ENCODE measurements around the gene RGS8. TPM values are rescaled to one million over a fixed set of nuclear protein-coding genes. Genes with fewer than 3 reads are reported as not detected.

The RGS8 gene
- polyA plus RNA-seq, 1 of the 3 experiments (the other 2 are of a cell fraction): not detected

DNA sequence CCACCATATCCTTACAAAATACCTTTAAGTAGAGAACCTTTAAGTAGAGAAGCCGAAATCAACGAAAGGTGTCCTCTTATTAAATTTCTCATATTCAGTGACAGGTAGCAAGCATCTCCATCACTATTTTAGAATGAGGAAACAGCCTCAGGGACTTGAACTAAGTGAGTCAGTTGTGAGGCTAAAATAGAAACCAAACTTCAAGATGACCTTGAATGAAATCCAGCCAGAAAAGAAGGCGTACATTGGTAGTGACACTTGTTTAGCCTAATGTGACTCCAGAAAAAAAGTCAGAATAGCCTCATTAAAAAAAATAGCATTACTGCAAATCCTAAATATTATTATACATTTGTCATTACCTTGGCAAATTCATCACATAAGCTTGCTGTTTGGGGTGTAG lies 20.1 kb downstream of the RGS8 start:
- no peak overlapping the region for H2AFZ ChIP-seq (ENCODE audit: low read depth)
- no peaks in the 10 kb centered on the region for H3F3A ChIP-seq (replicated peaks; ENCODE audit: insufficient read depth)
- WGBS (ENCODE audit: low lambda C conversion rate): 66% methylated on average over 3 of the region's 3 CpGs
- ChIA-PET CTCF (interaction anchor here (1.0 to 2.1 kb wide), 3 partner anchors 26 to 120 kb away, joined by 3 to 6 read pairs (median 4); no protein-coding TSS in a partner anchor), POLR2A (no interaction called here)
- no peak overlapping the region for H3K4me2 ChIP-seq
- no peaks in the 10 kb centered on the region for H4K20me1 ChIP-seq (ENCODE audit: insufficient read depth)
- H3K9me2 ChIP-seq: no peaks in the 10 kb centered on the region
- no peaks in the 10 kb centered on the region for H3K9me3 ChIP-seq
- no peak for TF ChIP-seq POLR2AphosphoS5 (IDR thresholded peaks at IDR 0.05; ENCODE audit: low read depth, low read length)
- TF ChIP-seq EP300 (IDR thresholded peaks at IDR 0.05; ENCODE audit: borderline replicate concordance in 1 of 2, low read depth in 1 of 2, low read length in 1 of 2): no peak
- no peak for TF ChIP-seq EZH2phosphoT487 (IDR thresholded peaks at IDR 0.05; ENCODE audit: borderline replicate concordance, low read depth)
- TF ChIP-seq NFIC (IDR thresholded peaks at IDR 0.05; ENCODE audit: borderline replicate concordance): no peak
- no peak for TF ChIP-seq FOXM1 (IDR thresholded peaks at IDR 0.05; ENCODE audit: low read depth)
- TF ChIP-seq USF2 (IDR thresholded peaks at IDR 0.05; ENCODE audit: borderline replicate concordance, low read depth, low read length): no peak
- no peak for TF ChIP-seq SIN3A (IDR thresholded peaks at IDR 0.05; ENCODE audit: borderline replicate concordance, low read depth, low read length)
- no peak for TF ChIP-seq MAX (IDR thresholded peaks at IDR 0.05; ENCODE audit: low read depth)
- no peak overlapping the region for H3K9ac ChIP-seq
- H3K36me3 ChIP-seq (replicated peaks in 1 of 2; ENCODE audit: control insufficient read depth in 1 of 2, insufficient read depth in 2 of 2, low read length in 1 of 2): no peaks in the 10 kb centered on the region
- no peak for DNase-seq
- no peaks in the 10 kb centered on the region for H3K4me1 ChIP-seq (ENCODE audit: control insufficient read depth in 1 of 2, insufficient read depth in 2 of 2, low read depth in 1 of 2, low read length in 1 of 2)
- no peaks in the 10 kb centered on the region for H3K27me3 ChIP-seq (ENCODE audit: insufficient read depth)
- H3K79me2 ChIP-seq (ENCODE audit: insufficient read depth): no peaks in the 10 kb centered on the region
- H3K4me3 ChIP-seq (ENCODE audit: low read depth in 2 of 2, low read length in 1 of 2): no peak overlapping the region
- no peak overlapping the region for H3K27ac ChIP-seq (ENCODE audit: low read depth in 2 of 2, low read length in 1 of 2)

DNA sequence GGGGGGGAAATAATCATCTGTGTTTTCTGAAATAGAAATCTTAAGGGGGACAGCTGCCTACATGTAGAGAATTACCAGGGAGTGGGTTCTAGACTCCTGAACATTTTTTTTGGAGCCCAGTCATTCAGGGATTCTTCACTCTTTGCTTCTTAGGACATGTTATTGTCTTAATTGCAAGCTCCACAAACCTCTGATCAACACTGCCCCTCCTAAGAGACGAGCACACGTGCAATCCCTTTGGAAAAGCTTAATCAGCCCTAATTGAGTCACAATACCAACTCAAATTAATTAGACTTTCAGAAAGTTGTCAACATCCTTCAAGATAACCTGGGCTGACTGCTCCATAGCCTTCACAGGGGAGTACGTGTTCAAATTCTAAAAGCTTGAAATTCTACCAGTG lies 21.4 kb downstream of the RGS8 start:
- ChIA-PET CTCF (interaction anchor here (0.9 to 2.1 kb wide), 4 partner anchors 11 to 121 kb away, joined by 3 to 6 read pairs (median 4); no protein-coding TSS in a partner anchor), POLR2A (no interaction called here)
- Histone ChIP-seq H3K79me2 (ENCODE audit: insufficient read depth) (no peaks in the 10 kb centered on the region), H3K9ac (no peak overlapping the region), H3K36me3 (replicated peaks in 1 of 2; ENCODE audit: control insufficient read depth in 1 of 2, insufficient read depth in 2 of 2, low read length in 1 of 2) (no peaks in the 10 kb centered on the region), H3K27me3 (ENCODE audit: insufficient read depth) (no peaks in the 10 kb centered on the region), H2AFZ (ENCODE audit: low read depth) (no peak overlapping the region), H4K20me1 (ENCODE audit: insufficient read depth) (no peaks in the 10 kb centered on the region), H3K4me2 (no peak overlapping the region), H3K27ac (ENCODE audit: low read depth in 2 of 2, low read length in 1 of 2) (no peak overlapping the region), H3F3A (replicated peaks; ENCODE audit: insufficient read depth) (no peaks in the 10 kb centered on the region), H3K4me1 (ENCODE audit: control insufficient read depth in 1 of 2, insufficient read depth in 2 of 2, low read depth in 1 of 2, low read length in 1 of 2) (no peaks in the 10 kb centered on the region), H3K4me3 (ENCODE audit: low read depth in 2 of 2, low read length in 1 of 2) (no peak overlapping the region), H3K9me2 (no peaks in the 10 kb centered on the region), H3K9me3 (no peaks in the 10 kb centered on the region)
- DNase-seq: no peak
- WGBS (ENCODE audit: low lambda C conversion rate): 59% methylated on average over 3 of the region's 3 CpGs
- no peak for TF ChIP-seq TAF1 (IDR thresholded peaks at IDR 0.05; ENCODE audit: borderline replicate concordance, low read depth, low read length)
- no peak for TF ChIP-seq RCOR1 (IDR thresholded peaks at IDR 0.05; ENCODE audit: low read length)
- no peak for TF ChIP-seq MEF2A (IDR thresholded peaks at IDR 0.05; ENCODE audit: borderline replicate concordance, low read depth)
- no peak for TF ChIP-seq RXRA (IDR thresholded peaks at IDR 0.05; ENCODE audit: borderline replicate concordance, low read depth)
- no peak for TF ChIP-seq FOXJ3 (CRISPR knock-in tag; IDR thresholded peaks at IDR 0.05)
- no peak for TF ChIP-seq CTCF (IDR thresholded peaks at IDR 0.05)
- TF ChIP-seq IRF3 (IDR thresholded peaks at IDR 0.05; ENCODE audit: low read depth, low read length): no peak
- no peak for TF ChIP-seq MXI1 (IDR thresholded peaks at IDR 0.05; ENCODE audit: low read depth, low read length)
- TF ChIP-seq GABPA (IDR thresholded peaks at IDR 0.05; ENCODE audit: low read depth): no peak
- TF ChIP-seq ZBTB33 (IDR thresholded peaks at IDR 0.05; ENCODE audit: borderline replicate concordance, low read depth): no peak
- TF ChIP-seq CHD2 (IDR thresholded peaks at IDR 0.05; ENCODE audit: low read length, partially characterized antibody): no peak
- no peak for TF ChIP-seq YY1 (IDR thresholded peaks at IDR 0.05; ENCODE audit: low read depth)
- no peak for TF ChIP-seq MAX (IDR thresholded peaks at IDR 0.05; ENCODE audit: low read depth)
- no peak for TF ChIP-seq RFX5 (IDR thresholded peaks at IDR 0.05; ENCODE audit: low read length)
- TF ChIP-seq EZH2phosphoT487 (IDR thresholded peaks at IDR 0.05; ENCODE audit: borderline replicate concordance, low read depth): no peak
- TF ChIP-seq SMC3 (IDR thresholded peaks at IDR 0.05; ENCODE audit: low read depth, low read length): no peak
- TF ChIP-seq RAD21 (IDR thresholded peaks at IDR 0.05; ENCODE audit: low read length): no peak

Data from SK-N-SH (cell line).